Stimulated activated CD4-positive, alpha-beta T cell treated with anti-CD3 and anti-CD28 coated beads, Interleukin-12 subunit alpha, Interleukin-12 subunit beta, amount 100 ng/mL, for 4 hours (primary cell): ENCODE measurements around the gene APCDD1L.

Experiments used
- DNase-seq: peaks from one replicate; pipeline ENCODE4 v3.0.0-alpha.2; 2020

The APCDD1L gene

GRCh38 chr20:58482416-58482815 lies 32.8 kb downstream of the APCDD1L start:
- DNase-seq: no peak

GRCh38 chr20:58481481-58482021 lies 33.6 kb downstream of the APCDD1L start:
- peak; percentile 50 for DNase-seq

GRCh38 chr20:58480551-58481336 lies 34.5 kb downstream of the APCDD1L start:
- DNase-seq: no peak

- no peak for DNase-seq
Observed at GRCh38 chr20:58479726-58480440, 35.3 kb downstream of the APCDD1L start.

GRCh38 chr20:58478141-58478805 lies 36.9 kb downstream of the APCDD1L start:
- no peak for DNase-seq

DNA sequence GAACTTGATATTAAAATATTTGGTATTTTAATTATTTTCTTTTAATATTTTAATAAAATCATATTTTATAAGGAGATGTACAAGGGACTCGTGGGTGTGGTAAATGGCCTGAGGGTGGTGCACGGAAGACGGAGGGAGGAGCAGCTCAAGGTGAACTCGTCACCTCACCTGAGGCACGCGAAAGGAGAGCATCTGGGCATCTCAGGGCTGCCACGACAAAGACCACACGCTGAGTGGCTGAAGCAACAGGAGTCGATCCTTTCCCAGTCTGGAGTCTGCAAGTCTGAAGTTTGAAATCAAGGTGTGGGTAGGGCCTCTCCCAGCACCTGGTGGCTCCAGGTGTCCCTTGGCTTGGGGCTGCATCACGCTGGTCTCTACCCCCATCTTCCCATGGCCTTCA lies 39.7 kb downstream of the APCDD1L start:
- no peak for DNase-seq

DNA sequence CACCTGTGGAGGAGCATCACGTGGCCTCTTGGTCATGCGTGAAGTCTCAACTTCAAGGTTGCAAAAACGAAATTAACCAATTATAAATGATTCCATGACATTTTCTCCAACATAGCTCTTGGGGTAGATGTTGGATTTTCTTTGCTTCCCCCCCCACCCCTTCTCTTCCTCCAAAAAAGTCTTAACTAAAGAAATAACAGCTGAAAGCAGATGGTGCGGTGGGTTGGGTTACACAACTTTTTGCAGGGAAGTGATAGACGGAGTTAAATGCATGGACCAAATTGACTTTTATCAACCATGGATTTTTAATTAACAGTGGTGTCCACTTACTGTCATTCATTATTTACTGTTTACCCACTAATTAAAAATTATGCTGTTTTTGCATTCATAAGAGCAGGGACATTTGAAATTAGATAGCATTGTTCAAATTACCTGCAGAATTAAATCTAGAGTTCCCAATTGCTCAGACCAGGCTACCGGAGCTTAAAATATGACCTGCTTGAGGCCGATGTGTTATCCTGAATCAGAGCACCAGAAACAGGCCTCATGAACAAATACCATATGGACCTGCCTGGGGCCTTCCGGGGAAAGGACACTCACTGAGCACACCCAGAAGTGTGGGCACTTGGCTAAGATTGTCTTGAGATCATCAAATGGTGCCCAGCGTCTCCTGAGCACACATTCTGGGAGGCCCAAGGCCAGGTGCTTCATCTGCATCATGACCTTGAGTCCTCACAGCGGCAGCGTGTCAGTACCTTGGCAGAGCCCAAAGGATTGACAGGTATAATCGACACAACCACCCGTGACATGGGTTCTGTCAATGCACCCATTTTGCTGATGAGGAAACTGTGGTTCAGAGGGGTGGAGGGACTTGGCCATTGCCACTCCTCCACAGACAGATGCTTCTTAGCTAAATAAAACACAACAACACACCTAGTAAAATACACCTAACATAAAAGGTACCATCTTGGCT lies 41.5 kb downstream of the APCDD1L start:
- DNase-seq: no peak

DNA sequence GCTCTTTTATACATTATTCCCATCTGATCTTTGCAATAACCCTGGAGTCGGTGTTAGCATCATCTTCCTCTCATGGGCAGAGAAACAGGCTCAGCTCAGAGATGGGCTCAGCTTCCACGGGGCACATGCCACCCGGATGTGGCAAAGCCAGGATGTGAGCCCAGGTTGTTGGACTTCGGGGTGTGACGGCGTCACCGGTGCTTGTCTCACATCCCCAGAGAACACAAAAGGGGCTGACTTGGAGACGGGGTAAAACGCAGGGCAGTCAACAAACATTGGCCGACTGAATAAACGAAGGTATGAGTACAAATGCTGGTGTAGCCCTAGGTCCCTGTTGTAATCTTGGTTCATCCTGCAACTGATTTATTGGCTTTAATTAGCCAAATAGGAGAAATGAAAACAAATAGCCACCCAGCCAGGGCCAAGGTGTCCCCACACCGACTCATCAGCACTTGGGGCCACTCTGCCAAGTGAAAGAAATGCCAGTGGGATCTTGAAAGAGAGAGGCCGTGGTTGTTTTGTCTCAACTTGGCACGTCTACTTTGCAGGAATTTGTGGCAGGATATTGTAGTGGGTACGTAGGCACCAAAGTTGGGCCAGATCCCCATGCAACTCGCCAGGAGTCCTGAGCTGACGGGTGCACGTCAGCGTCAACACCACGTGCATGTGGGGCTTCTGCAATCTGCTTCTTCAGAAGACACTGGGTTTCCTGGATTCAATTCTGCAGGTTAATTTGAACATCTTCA lies 42.8 kb downstream of the APCDD1L start:
- DNase-seq: no peak

- no peak for DNase-seq
Observed at GRCh38 chr20:58471193-58472164, 43.7 kb downstream of the APCDD1L start.

GRCh38 chr20:58470336-58471192 lies 44.6 kb downstream of the APCDD1L start:
- no peak for DNase-seq

- DNase-seq: no peak
Observed at GRCh38 chr20:58469616-58470015, 45.6 kb downstream of the APCDD1L start.

GRCh38 chr20:58467572-58468527 lies 47.3 kb downstream of the APCDD1L start:
- no peak for DNase-seq

- DNase-seq: no peak
Observed at GRCh38 chr20:58466729-58467571, 48.2 kb downstream of the APCDD1L start.

DNA sequence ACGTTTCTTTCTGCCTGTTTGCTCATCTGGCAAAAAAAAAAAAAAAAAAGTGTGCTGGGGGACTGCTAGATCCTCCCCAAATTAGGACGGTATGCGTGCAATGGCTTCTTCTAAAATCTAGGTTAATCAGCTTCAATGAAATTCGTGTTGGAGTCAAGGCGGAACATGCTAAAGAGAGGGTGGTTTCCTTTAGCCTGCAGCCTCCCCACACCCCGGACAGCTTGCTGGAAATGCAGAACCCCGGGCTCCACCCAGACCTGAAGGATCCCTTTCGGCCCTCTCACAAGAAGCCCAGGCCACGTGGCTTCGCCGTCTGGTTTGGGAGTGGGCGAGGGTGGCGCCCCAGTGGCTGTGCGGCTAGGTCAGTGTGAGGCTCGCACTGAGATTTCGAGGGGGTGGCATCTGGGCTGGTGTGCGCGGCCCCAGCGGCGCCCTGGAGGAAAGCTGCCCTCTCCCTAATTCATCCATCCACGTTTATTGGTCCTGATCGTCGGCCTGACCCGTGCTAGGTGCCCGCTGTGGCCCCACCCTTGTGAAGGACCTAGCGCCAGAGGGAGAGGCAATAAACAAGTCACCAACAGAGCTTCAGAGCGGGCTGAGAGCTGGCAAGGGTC lies 49.0 kb downstream of the APCDD1L start:
- no peak for DNase-seq

DNA sequence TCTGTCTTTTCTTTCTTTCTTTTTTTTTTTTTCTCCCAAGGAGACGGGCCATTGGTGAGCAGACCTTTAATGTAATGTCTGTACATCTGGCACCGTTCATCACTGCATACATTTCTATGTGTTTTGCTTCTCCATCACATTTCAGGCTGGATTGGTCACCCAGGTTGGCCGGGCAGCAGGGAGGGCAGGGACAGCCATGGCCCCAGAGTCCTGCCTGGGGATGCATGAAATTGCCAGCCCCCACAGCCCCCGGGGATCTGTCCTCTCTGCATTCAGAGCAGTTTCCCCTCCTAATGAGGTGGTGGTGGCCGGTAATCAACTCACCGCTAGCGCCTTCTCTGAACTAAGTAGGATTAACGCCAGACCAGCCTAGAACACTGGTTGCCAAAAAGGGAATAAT lies 50.4 kb downstream of the APCDD1L start:
- no peak for DNase-seq

DNA sequence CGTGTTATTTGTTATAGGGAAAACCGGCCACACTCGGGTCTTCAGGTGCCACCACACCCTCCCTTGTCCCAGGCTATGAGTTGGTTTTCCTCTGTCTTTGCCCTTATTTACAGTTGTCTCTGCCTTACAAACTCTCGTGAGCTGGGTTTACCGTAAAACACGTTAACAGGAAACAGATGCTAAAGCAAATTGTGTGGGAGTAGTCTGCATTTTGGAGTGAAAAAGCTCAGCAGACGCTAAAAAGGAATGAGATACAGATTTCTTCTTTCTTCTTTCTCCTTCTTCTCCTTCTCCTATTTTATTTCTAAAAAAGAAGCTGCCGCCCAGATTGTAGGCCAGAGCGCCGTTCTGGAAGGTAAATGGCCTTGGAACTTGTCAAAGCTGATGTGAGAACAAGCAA lies 51.9 kb downstream of the APCDD1L start:
- no peak for DNase-seq

- DNase-seq: no peak
Observed at GRCh38 chr20:58461899-58462298, 53.3 kb downstream of the APCDD1L start.
